Fibroblast of mammary gland (primary cell): ENCODE results near the gene POP7.
A peak's percentile ranks its signal among the peaks of the same experiment; 100 is the strongest.

Experiments used
- DNase-seq: peaks from one replicate; pipeline ENCODE4 v3.0.0-alpha.2; 2010; ENCODE audit warnings: low read depth
- H3K4me3 ChIP-seq: 2 replicates; pipeline ENCODE4 v1.5.1; 2011; ENCODE audit warnings: low read depth, mild to moderate bottlenecking, low read length, moderate library complexity; ENCODE audit not compliant: control insufficient read depth
- TF ChIP-seq, protein P1 (sequence below): conservative IDR thresholded peaks from 2 replicates; pipeline ENCODE4 v1.5.1; 2011; ENCODE audit warnings: low read depth, low read length, inconsistent platforms; ENCODE audit not compliant: control insufficient read depth, insufficient read depth

POP7 gene

DNA sequence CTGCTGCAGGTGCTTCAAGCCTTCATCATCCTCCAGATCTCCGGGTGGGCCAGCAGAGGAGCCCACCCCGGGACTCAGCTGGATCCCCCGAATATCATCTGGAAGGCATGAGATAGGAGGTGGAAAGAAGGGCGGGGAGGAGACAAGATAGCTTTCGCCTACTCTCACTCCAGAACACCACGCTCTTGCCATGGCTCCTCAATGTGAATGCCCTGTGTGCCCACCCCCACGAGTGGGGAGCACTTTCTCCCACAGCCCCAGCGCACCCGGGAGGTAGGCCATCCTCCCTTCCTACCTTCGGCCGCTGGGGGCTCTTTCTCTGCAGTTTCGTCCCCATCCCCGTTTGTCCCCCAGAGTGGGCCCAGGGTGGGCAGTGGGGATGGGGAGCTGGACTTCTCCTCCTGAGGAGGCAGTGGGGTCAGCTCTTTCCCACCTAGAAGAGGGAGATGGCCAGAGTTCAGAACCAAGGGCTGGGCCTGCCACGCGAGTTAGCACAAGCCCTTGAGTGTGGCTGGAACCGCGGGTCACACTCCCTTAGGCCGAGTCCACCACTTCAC lies 20.8 kb upstream of the POP7 start:
- no peak overlapping the region for H3K4me3 ChIP-seq
- DNase-seq = no peak
- TF ChIP-seq, protein P1, sequence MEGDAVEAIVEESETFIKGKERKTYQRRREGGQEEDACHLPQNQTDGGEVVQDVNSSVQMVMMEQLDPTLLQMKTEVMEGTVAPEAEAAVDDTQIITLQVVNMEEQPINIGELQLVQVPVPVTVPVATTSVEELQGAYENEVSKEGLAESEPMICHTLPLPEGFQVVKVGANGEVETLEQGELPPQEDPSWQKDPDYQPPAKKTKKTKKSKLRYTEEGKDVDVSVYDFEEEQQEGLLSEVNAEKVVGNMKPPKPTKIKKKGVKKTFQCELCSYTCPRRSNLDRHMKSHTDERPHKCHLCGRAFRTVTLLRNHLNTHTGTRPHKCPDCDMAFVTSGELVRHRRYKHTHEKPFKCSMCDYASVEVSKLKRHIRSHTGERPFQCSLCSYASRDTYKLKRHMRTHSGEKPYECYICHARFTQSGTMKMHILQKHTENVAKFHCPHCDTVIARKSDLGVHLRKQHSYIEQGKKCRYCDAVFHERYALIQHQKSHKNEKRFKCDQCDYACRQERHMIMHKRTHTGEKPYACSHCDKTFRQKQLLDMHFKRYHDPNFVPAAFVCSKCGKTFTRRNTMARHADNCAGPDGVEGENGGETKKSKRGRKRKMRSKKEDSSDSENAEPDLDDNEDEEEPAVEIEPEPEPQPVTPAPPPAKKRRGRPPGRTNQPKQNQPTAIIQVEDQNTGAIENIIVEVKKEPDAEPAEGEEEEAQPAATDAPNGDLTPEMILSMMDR = no peak

DNA sequence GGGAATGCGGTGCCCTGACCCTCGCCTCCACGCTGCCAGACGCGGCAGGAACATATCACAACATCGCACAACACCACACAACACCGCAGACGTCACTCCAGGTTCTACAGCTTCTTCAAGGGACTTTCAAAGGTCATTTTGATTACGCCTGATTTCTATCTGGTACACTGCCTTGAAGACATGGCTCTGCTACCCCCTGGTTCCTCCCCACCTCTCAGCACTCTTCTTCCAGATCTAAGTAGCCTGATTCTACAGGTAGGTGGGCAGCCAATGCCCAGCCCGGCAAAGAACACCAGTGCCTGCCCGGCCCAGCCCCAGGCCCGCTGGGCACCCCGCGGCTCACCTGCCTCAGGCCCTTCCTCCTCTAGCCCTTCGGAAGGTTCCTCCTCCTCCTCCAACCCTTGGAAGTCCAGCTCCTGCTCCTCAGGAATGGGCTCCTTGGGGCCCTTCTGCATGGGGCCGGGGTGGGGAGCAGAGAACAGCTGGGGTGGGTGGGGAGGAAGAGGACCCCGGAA lies 20.2 kb upstream of the POP7 start:
- no peak for DNase-seq
- no peak overlapping the region for H3K4me3 ChIP-seq
- TF ChIP-seq, protein P1 = no peak

DNA sequence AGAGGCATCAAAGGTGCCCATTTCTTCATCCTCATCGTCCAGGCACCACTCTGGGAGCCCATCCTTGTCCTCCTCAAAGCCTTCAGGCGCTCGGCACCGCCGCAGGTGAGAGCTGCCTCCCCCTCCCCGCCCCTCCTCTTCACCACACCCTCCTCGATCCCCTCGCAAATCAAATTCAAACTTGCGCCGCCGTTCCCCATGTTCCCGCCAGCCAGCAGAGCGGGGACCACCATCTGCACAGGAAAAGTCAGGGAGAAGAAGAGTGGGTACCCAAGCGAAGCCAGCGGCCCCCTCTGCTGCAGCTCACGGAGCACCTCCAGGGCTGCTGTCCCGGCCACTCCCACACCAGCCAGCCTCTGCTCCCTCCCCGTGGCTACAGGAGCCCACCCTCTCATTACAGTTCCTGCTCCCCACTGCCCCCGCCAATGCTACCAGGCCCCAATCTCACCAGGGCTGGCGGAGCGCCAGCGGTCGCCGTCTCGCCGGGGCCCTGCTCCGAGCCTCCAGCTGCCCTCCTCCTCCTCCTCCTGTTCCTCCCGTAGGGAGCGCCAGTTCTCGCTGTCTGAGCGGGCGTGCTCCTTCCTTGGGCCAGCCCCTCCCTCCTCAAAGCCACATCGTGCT lies 19.6 kb upstream of the POP7 start:
- H3K4me3 ChIP-seq = no peak overlapping the region
- TF ChIP-seq, protein P1 = no peak
- DNase-seq = no peak

DNA sequence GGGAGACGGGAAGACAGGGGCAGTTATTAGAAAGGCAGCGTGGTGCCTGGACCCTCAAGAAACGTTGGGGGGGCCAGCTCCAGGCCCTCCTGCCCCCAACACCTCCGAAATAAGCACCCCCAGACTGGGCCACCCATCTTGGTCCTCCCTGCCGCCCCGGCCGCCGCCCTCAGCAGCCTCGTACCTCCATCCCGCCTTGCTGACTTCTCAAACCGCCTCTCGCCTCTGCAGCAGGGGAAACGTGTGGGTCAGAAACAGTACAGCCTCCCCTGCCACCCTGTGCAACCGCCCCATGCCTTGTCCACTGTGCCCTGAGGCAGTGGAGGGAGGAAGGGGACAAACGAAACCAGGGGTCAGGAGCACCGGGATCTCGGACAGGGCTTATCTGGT lies 19.1 kb upstream of the POP7 start:
- TF ChIP-seq, protein P1 = no peak
- no peak overlapping the region for H3K4me3 ChIP-seq
- DNase-seq = no peak

DNA sequence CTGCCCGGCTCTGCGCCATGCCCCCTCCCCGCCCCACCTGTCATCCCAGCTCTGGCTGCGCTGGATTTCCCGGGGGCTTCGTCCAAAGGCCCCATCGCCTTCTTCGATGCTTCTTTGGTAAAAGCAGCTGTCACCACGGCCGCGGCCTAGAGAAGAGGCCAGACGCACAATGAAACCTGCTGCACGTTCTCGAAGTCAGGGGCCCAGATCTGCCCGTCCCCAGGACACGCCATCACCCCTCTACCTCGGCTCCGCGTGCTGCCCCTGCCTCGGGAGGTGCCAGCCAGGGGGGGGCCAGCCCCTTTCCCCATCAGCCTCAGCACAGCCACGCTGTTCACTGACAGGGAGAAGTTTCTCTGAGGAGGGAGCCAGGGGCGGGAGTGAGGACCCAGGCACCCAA lies 18.7 kb upstream of the POP7 start:
- no peak overlapping the region for H3K4me3 ChIP-seq
- TF ChIP-seq, protein P1 = no peak
- DNase-seq = no peak

DNA sequence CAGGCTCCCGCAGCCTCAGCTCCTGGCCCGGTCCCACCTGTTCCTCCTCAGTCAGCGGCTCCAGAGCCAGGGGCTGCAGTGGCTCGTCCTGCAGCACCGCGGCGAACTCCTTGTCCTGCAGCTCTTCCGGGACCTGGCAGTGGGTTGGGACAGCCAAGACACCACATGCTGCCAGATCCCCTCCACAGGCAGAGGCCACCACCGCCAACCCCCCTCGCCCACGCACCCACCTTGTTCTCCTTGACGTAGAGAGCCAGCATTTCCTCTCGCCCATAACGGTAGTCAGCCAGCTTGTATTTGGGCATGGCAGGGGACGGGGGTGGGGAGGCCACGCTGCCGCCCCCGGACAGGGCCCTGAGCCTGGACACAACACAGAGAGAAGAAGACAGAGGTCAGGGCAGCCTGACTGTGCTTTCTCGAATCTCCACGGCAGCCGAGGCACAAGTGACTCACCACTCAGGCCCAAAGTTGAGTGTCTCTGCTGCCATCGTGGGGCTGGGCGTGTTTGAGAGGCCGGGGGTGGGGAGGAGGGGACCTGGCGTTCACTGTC lies 18.1 kb upstream of the POP7 start:
- peak; percentile 70 for DNase-seq
- TF ChIP-seq, protein P1 = no peak

DNA sequence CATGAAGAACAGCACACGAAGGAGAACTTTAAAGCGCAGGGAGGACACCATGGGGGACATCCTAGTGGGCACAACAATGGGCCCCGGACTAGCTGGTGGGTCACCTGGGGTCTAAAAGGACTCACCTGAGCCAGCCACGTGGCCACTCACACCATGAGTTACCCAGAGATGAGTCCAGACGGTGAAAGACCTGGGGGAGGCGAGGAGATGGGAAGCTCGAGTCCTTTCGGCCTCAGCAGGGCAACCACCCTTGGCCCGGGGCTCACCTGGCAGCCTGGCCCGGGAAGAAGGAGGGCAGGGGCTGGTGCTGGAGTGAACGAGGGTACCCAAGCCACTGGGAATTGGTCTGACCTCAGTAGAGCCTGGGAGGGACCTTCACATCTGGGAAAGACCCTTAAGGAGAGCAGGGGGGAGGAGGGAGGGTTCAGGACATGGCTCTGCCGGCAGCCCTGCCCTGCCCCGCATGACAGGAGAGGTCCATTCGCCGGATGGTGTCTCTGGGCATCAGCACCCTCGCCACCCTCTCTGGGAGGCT lies 17.5 kb upstream of the POP7 start:
- no peak for DNase-seq
- no peak overlapping the region for H3K4me3 ChIP-seq
- TF ChIP-seq, protein P1 = no peak

More for the DNA sequence above, 18.1 kb upstream of the POP7 start:
- no peak overlapping the region for H3K4me3 ChIP-seq
